A549 (cell line): Measurements from ENCODE around the gene IGF1R. TPM values are rescaled to one million over a fixed set of nuclear protein-coding genes. Genes with fewer than 3 reads are reported as not detected.
A peak's percentile ranks its signal among the peaks of the same experiment; 100 is the strongest.

ENCODE experiments used
- ATAC-seq, 2 experiments: fragments of 200-7000 bp in 1 of 2; fragments of >200 bp in 1 of 2; cut with Nextera tagmentation in 1 of 2; cut with Tn5 transposase in 1 of 2; 3 replicates each; pipeline versions ENCODE4 v1.8.0 to v1.9.1; 2018 to 2020; ENCODE audit warnings: mild to moderate bottlenecking in 1 of 2, moderate library complexity in 1 of 2
- CTCF ChIA-PET: fragments of 300-600 bp; sonication (Branson Sonifier 250); formaldehyde crosslinking; extraction: SDS; loops from one replicate; lab custom pipeline; 2021; ENCODE audit warnings: antibody characterized with exemption, inconsistent platforms; lab: Yijun Ruan, JAX
- POLR2A ChIA-PET: fragments of 350-600 bp; formaldehyde crosslinking; extraction: SDS; loops from one replicate; lab custom pipeline; 2021; ENCODE audit warnings: antibody characterized with exemption, inconsistent platforms; lab: Yijun Ruan, JAX
- DNase-seq, 2 experiments: peaks; one replicate each; pipeline versions ENCODE4 v3.0.0 to v3.0.0-alpha.2; 2011 to 2016; ENCODE audit warnings: low read depth in 1 of 2, low spot score in 1 of 2
- FAIRE-seq: peaks from 2 replicates; lab custom pipeline; 2011; peaks lifted over from hg19 to GRCh38; lab: Jason Lieb, UNC
- H3K27ac ChIP-seq, 2 experiments: fragments of >200 bp; sonication (Bioruptor Twin); formaldehyde crosslinking; 3 replicates each; pipeline ENCODE4 v1.5.1; 2016 to 2017
- H3K4me1 ChIP-seq: fragments of >200 bp; sonication (Bioruptor Twin); formaldehyde crosslinking; 3 replicates; pipeline ENCODE4 v1.6.1; 2016
- H3K4me2 ChIP-seq: fragments of >200 bp; sonication (Bioruptor Twin); formaldehyde crosslinking; 3 replicates; pipeline ENCODE4 v1.6.1; 2016
- H3K4me3 ChIP-seq: fragments of >200 bp; sonication (Bioruptor Twin); formaldehyde crosslinking; 3 replicates; pipeline ENCODE4 v1.5.1; 2016
- H3K9me3 ChIP-seq: fragments of >200 bp; sonication (Bioruptor Twin); formaldehyde crosslinking; 3 replicates; pipeline ENCODE4 v1.6.1; 2016
- CBX2 ChIP-seq: fragments of 200-600 bp; sonication (generic); IDR thresholded peaks from 2 replicates; pipeline ENCODE4 v1.6.1; 2016; ENCODE audit warnings: low read depth, mild to moderate bottlenecking, borderline replicate concordance
- CHD2 ChIP-seq: fragments of 150-350 bp; IDR thresholded peaks from 2 replicates; pipeline ENCODE4 v1.6.1; 2014; ENCODE audit warnings: low read length; ENCODE audit not compliant: partially characterized antibody
- ESRRA ChIP-seq: fragments of 150-350 bp; IDR thresholded peaks from 2 replicates; pipeline ENCODE4 v1.6.1; 2014; ENCODE audit warnings: mild to moderate bottlenecking, low read length, borderline replicate concordance
- FOSB ChIP-seq: fragments of 250-450 bp; sonication (Bioruptor Pico); IDR thresholded peaks from 2 replicates; pipeline ENCODE4 v1.5.0; 2020; ENCODE audit warnings: mild to moderate bottlenecking, moderate library complexity
- FOSL2 ChIP-seq, 2 experiments: fragments of 450-650 bp in 1 of 2; fragments of >200 bp in 1 of 2; sonication (Bioruptor Twin) in 1 of 2; formaldehyde crosslinking; IDR thresholded peaks; 2 replicates each; pipeline versions ENCODE4 v1.5.0 to v1.6.1; 2016 to 2020; ENCODE audit warnings: mild to moderate bottlenecking in 1 of 2, moderate library complexity in 1 of 2
- FOXS1 ChIP-seq: fragments of 250-450 bp; sonication (Bioruptor Pico); IDR thresholded peaks from 2 replicates; pipeline ENCODE4 v1.5.0; 2020; ENCODE audit warnings: mild to moderate bottlenecking, moderate library complexity
- HEYL ChIP-seq: fragments of 250-450 bp; sonication (Bioruptor Pico); IDR thresholded peaks from 2 replicates; pipeline ENCODE4 v1.8.0; 2021; ENCODE audit warnings: mild to moderate bottlenecking, moderate library complexity
- HOXA7 ChIP-seq: fragments of 250-450 bp; sonication (Bioruptor Pico); IDR thresholded peaks from 2 replicates; pipeline ENCODE4 v1.5.0; 2020; ENCODE audit warnings: mild to moderate bottlenecking, moderate library complexity
- JUNB ChIP-seq: fragments of >200 bp; sonication (Bioruptor Twin); formaldehyde crosslinking; IDR thresholded peaks from 2 replicates; pipeline ENCODE4 v1.6.1; 2016
- MAZ ChIP-seq: fragments of 150-350 bp; IDR thresholded peaks from 2 replicates; pipeline ENCODE4 v1.6.1; 2014; ENCODE audit warnings: antibody characterized with exemption, low read depth, low read length, borderline replicate concordance
- POLR2AphosphoS2 ChIP-seq: conservative IDR thresholded peaks from 2 replicates; pipeline ENCODE4 v1.6.1; 2012; ENCODE audit warnings: low read length, improper control_type of control experiment, inconsistent platforms
- RCOR1 ChIP-seq: fragments of 150-350 bp; IDR thresholded peaks from 2 replicates; pipeline ENCODE4 v1.6.1; 2014; ENCODE audit warnings: antibody characterized with exemption, low read length, low read depth
- RNF2 ChIP-seq: fragments of 200-600 bp; sonication (generic); IDR thresholded peaks from 2 replicates; pipeline ENCODE4 v1.6.1; 2016; ENCODE audit warnings: low read depth, mild to moderate bottlenecking, antibody characterized with exemption, moderate library complexity, borderline replicate concordance
- ZC3H11A ChIP-seq: fragments of 450-650 bp; IDR thresholded peaks from 2 replicates; pipeline ENCODE4 v1.6.1; 2014; ENCODE audit warnings: antibody characterized with exemption, mild to moderate bottlenecking
- ZSCAN20 ChIP-seq: fragments of 250-450 bp; sonication (Bioruptor Pico); IDR thresholded peaks from 2 replicates; pipeline ENCODE4 v1.8.0; 2022; ENCODE audit warnings: mild to moderate bottlenecking, moderate library complexity
- WGBS: methylation state at CpG from one replicate; pipeline ENCODE4 v1.1.6; 2017; ENCODE audit errors: missing lambda C conversion rate; 5-methylcytosine and 5-hydroxymethylcytosine counted together
- polyA plus RNA-seq, 4 experiments: library from polyadenylated mRNA; depleted of rRNA in 3 of 4; stranded (reverse); fragments of >200 nt; fragmentation: RNase III in 1 of 4; extraction: RNeasy Plus Mini Kit Qiagen cat#74134 plus additional on column Dnase treatment in 1 of 4; gene quantifications; 2 replicates in 3 of 4; 3 replicates in 1 of 4; pipeline ENCODE4 v1.2.3, GENCODE V29; 2011 to 2017
- TF ChIP-seq, protein P1 (sequence below): fragments of >200 bp; sonication (Bioruptor Twin); formaldehyde crosslinking; IDR thresholded peaks from 3 replicates; pipeline ENCODE4 v1.5.1; 2016
- TF ChIP-seq, protein P2 (sequence below): IDR thresholded peaks from 2 replicates; pipeline ENCODE4 v1.6.1; 2012
- TF ChIP-seq, protein P3 (sequence below): fragments of 250-450 bp; sonication (Bioruptor Pico); IDR thresholded peaks from 2 replicates; pipeline ENCODE4 v1.5.0; 2021; ENCODE audit warnings: mild to moderate bottlenecking, moderate library complexity, borderline replicate concordance
- TF ChIP-seq, protein P4 (sequence below): fragments of >200 bp; sonication (Bioruptor Twin); formaldehyde crosslinking; IDR thresholded peaks from 3 replicates; pipeline ENCODE4 v1.6.1; 2016
- TF ChIP-seq, protein P5 (sequence below): fragments of 200-600 bp; sonication (generic); IDR thresholded peaks from 2 replicates; pipeline ENCODE4 v1.6.1; 2016; ENCODE audit warnings: antibody characterized with exemption, mild to moderate bottlenecking, moderate library complexity

The IGF1R gene
- polyA plus RNA-seq, 2 of the 4 experiments (the other 2 are of a cell fraction) = 42.6 to 69.5 TPM

DNA sequence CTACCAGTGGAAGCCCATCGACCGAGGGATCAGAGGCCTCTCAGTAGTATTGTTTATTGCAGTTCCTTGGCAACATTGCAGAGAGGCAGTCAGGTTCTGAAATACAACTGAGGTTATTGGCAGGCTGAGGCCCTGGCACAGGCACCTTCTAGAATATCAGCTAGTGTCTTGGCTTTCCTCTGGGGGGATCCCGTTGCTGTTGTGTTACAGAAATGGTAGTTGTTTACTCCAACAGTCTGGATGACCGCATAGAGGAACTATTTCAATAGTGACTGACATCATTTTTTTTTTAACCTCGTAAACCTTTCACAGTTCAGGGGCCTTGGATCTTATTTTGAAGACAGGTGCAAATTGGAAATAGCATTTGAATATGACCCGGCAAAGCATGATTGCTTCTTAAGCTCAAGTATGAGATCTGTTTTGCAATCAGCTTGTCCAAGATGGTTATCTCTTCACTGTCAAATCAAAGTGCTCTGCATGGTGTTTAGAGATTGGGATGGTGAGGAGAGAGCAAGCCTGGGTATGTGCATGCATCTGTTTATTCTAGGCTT lies 295.3 kb downstream of the IGF1R start:
- WGBS = 77% methylated on average over 6 of the region's 6 CpGs
- Histone ChIP-seq H3K9me3 (no peaks in the 10 kb centered on the region), H3K4me3 (no peak overlapping the region), H3K4me1 (peaks cover 47% of the 10 kb centered on the region), H3K4me2 (no peak overlapping the region), H3K27ac (peak overlapping the region; percentile 55 to 69; a peak in 4 of 6 replicates)
- ATAC-seq (no peak), FAIRE-seq (no peak), DNase-seq (no peak)
- no peak for TF ChIP-seq HOXA7 (CRISPR knock-in tag)
- TF ChIP-seq, protein P1, sequence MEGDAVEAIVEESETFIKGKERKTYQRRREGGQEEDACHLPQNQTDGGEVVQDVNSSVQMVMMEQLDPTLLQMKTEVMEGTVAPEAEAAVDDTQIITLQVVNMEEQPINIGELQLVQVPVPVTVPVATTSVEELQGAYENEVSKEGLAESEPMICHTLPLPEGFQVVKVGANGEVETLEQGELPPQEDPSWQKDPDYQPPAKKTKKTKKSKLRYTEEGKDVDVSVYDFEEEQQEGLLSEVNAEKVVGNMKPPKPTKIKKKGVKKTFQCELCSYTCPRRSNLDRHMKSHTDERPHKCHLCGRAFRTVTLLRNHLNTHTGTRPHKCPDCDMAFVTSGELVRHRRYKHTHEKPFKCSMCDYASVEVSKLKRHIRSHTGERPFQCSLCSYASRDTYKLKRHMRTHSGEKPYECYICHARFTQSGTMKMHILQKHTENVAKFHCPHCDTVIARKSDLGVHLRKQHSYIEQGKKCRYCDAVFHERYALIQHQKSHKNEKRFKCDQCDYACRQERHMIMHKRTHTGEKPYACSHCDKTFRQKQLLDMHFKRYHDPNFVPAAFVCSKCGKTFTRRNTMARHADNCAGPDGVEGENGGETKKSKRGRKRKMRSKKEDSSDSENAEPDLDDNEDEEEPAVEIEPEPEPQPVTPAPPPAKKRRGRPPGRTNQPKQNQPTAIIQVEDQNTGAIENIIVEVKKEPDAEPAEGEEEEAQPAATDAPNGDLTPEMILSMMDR = no peak
- POLR2A ChIA-PET = interaction anchor here (0.8 kb wide), 1 partner anchor 145 kb away, joined by 3 read pairs; no protein-coding TSS in a partner anchor
- CTCF ChIA-PET = interaction anchor here (1.0 to 2.4 kb wide), 6 partner anchors 9 to 271 kb away, joined by 3 to 12 read pairs (median 4); no protein-coding TSS in a partner anchor

DNA sequence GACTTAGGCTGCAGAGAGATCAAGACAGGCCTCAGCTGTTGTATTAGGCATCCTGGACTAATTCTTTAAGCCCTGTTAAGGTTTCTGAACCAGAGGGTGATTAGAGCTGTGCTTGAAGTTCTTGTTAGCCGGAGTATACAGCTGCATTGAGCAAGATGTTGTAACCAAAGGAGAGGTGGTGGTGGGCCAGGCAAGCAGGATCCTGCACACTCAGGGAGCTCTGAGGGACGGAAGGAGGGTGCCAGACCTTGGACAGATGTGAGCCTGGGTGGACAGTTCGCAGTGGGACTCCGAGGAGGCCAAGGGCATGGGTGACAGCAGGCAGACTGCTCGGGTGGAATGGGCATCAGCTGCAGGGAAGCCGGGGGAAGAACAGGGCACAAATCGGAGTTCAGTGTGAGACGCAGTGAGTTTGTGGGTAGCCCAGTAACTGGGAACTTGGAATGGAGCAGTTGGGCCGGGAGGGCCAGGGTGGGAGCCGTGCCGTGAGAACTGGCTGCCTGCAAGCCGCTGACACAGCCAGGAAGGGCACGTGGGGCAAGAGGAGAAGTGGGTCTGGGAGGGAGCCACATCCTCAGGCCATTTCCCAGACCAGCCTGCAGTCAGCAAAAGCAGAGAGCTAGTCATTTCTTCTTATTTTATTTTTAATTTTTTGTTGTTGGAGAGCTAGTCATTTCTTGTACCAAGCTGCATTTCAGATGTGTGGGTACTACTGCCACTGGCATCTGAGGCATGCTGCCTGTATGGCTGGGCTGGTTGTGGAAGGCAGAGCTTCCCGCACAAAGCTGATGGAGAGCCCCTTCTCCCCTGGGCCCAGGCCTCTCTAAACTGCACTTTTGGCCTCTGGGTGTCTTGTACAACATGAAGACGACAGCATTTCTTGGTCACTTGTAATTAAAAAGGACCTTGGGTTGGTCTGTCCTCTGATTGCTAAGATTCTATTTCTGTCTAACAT lies 298.2 kb downstream of the IGF1R start:
- WGBS = 87% methylated on average over 15 of the region's 15 CpGs
- Histone ChIP-seq H3K9me3 (no peaks in the 10 kb centered on the region), H3K4me3 (no peak overlapping the region), H3K27ac (peak overlapping the region in 1 of 2 experiments; percentile 2; a peak in 2 of 6 replicates), H3K4me2 (no peak overlapping the region), H3K4me1 (peaks cover 28% of the 10 kb centered on the region)
- DNase-seq (no peak), FAIRE-seq (no peak), ATAC-seq (peak in 1 of 2 experiments; percentile 9; a peak in 1 of 6 replicates)
- ChIA-PET CTCF (interaction anchor here (0.6 to 2.5 kb wide), 12 partner anchors 20 to 427 kb away, joined by 3 to 11 read pairs (median 4); no protein-coding TSS in a partner anchor), POLR2A (no interaction called here)
- TF ChIP-seq, protein P2, sequence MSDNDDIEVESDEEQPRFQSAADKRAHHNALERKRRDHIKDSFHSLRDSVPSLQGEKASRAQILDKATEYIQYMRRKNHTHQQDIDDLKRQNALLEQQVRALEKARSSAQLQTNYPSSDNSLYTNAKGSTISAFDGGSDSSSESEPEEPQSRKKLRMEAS = no peak
- TF ChIP-seq RCOR1 = no peak
- TF ChIP-seq HEYL = no peak
- TF ChIP-seq, protein P3, sequence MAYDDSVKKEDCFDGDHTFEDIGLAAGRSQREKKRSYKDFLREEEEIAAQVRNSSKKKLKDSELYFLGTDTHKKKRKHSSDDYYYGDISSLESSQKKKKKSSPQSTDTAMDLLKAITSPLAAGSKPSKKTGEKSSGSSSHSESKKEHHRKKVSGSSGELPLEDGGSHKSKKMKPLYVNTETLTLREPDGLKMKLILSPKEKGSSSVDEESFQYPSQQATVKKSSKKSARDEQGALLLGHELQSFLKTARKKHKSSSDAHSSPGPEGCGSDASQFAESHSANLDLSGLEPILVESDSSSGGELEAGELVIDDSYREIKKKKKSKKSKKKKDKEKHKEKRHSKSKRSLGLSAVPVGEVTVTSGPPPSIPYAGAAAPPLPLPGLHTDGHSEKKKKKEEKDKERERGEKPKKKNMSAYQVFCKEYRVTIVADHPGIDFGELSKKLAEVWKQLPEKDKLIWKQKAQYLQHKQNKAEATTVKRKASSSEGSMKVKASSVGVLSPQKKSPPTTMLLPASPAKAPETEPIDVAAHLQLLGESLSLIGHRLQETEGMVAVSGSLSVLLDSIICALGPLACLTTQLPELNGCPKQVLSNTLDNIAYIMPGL (CRISPR knock-in tag) = no peak
- TF ChIP-seq JUNB = no peak
- no peak for TF ChIP-seq POLR2AphosphoS2
- TF ChIP-seq ESRRA = no peak
- no peak for TF ChIP-seq FOSL2 (IDR thresholded peaks at IDR 0.05)
- TF ChIP-seq FOSL2 (CRISPR knock-in tag; IDR thresholded peaks at IDR 0.05) = no peak
- no peak for TF ChIP-seq RNF2
- TF ChIP-seq FOSB = no peak
- no peak for TF ChIP-seq ZC3H11A
- no peak for TF ChIP-seq ZSCAN20 (CRISPR knock-in tag)
- TF ChIP-seq MAZ = no peak
- TF ChIP-seq CHD2 = no peak
- TF ChIP-seq, protein P4, sequence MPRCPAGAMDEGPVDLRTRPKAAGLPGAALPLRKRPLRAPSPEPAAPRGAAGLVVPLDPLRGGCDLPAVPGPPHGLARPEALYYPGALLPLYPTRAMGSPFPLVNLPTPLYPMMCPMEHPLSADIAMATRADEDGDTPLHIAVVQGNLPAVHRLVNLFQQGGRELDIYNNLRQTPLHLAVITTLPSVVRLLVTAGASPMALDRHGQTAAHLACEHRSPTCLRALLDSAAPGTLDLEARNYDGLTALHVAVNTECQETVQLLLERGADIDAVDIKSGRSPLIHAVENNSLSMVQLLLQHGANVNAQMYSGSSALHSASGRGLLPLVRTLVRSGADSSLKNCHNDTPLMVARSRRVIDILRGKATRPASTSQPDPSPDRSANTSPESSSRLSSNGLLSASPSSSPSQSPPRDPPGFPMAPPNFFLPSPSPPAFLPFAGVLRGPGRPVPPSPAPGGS = no peak
- no peak for TF ChIP-seq FOXS1 (CRISPR knock-in tag)
- no peak for TF ChIP-seq CBX2
- TF ChIP-seq, protein P5, sequence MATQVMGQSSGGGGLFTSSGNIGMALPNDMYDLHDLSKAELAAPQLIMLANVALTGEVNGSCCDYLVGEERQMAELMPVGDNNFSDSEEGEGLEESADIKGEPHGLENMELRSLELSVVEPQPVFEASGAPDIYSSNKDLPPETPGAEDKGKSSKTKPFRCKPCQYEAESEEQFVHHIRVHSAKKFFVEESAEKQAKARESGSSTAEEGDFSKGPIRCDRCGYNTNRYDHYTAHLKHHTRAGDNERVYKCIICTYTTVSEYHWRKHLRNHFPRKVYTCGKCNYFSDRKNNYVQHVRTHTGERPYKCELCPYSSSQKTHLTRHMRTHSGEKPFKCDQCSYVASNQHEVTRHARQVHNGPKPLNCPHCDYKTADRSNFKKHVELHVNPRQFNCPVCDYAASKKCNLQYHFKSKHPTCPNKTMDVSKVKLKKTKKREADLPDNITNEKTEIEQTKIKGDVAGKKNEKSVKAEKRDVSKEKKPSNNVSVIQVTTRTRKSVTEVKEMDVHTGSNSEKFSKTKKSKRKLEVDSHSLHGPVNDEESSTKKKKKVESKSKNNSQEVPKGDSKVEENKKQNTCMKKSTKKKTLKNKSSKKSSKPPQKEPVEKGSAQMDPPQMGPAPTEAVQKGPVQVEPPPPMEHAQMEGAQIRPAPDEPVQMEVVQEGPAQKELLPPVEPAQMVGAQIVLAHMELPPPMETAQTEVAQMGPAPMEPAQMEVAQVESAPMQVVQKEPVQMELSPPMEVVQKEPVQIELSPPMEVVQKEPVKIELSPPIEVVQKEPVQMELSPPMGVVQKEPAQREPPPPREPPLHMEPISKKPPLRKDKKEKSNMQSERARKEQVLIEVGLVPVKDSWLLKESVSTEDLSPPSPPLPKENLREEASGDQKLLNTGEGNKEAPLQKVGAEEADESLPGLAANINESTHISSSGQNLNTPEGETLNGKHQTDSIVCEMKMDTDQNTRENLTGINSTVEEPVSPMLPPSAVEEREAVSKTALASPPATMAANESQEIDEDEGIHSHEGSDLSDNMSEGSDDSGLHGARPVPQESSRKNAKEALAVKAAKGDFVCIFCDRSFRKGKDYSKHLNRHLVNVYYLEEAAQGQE = no peak
